A549 (cell line): ENCODE data around the gene PIK3R6.

Source experiments
- CBX2 ChIP-seq: fragments of 200-600 bp; sonication (generic); IDR thresholded peaks from 2 replicates; pipeline ENCODE4 v1.6.1; 2016; ENCODE audit warnings: low read depth, mild to moderate bottlenecking, borderline replicate concordance
- CHD4 ChIP-seq: fragments of 200-600 bp; sonication (generic); IDR thresholded peaks from 2 replicates; pipeline ENCODE4 v1.6.1; 2016; ENCODE audit warnings: antibody characterized with exemption, mild to moderate bottlenecking, borderline replicate concordance
- JUN ChIP-seq, 2 experiments: fragments of >200 bp; sonication (Bioruptor Twin); formaldehyde crosslinking; IDR thresholded peaks; 2 replicates in 1 of 2; 3 replicates in 1 of 2; pipeline ENCODE4 v1.6.1; 2016 to 2017
- JUNB ChIP-seq: fragments of >200 bp; sonication (Bioruptor Twin); formaldehyde crosslinking; IDR thresholded peaks from 2 replicates; pipeline ENCODE4 v1.6.1; 2016
- KDM5A ChIP-seq: fragments of 200-600 bp; sonication (generic); IDR thresholded peaks from 2 replicates; pipeline ENCODE4 v1.6.1; 2016; ENCODE audit warnings: antibody characterized with exemption, mild to moderate bottlenecking
- NR3C1 ChIP-seq: fragments of >200 bp; sonication (Bioruptor Twin); formaldehyde crosslinking; IDR thresholded peaks from 3 replicates; pipeline ENCODE4 v1.6.1; 2017
- PHF8 ChIP-seq: fragments of 200-600 bp; sonication (generic); IDR thresholded peaks from 2 replicates; pipeline ENCODE4 v1.6.1; 2016; ENCODE audit warnings: low read depth, mild to moderate bottlenecking, antibody characterized with exemption, moderate library complexity, borderline replicate concordance
- POLR2A ChIP-seq: IDR thresholded peaks from 2 replicates; pipeline ENCODE4 v1.6.1; 2012; ENCODE audit warnings: mild to moderate bottlenecking, low read length
- RAD21 ChIP-seq, 2 experiments: fragments of >200 bp in 1 of 2; sonication (Bioruptor Twin) in 1 of 2; formaldehyde crosslinking in 1 of 2; IDR thresholded peaks in 1 of 2; conservative IDR thresholded peaks in 1 of 2; 2 replicates in 1 of 2; 3 replicates in 1 of 2; pipeline ENCODE4 v1.6.1; 2012 to 2018; ENCODE audit warnings: inconsistent platforms in 1 of 2
- USF2 ChIP-seq: fragments of 450-650 bp; IDR thresholded peaks from 2 replicates; pipeline ENCODE4 v1.6.1; 2014; ENCODE audit warnings: antibody characterized with exemption
- ZNF302 ChIP-seq: fragments of 250-450 bp; sonication (Bioruptor Pico); IDR thresholded peaks from 2 replicates; pipeline ENCODE4 v1.9.0; 2021; ENCODE audit warnings: inconsistent platforms, mild to moderate bottlenecking, moderate library complexity
- TF ChIP-seq, protein P1 (sequence below): fragments of >200 bp; sonication (Bioruptor Twin); formaldehyde crosslinking; IDR thresholded peaks from 3 replicates; pipeline ENCODE4 v1.5.1; 2016
- TF ChIP-seq, protein P2 (sequence below): fragments of 200-600 bp; sonication (generic); IDR thresholded peaks from 2 replicates; pipeline ENCODE4 v1.6.1; 2016; ENCODE audit warnings: antibody characterized with exemption, mild to moderate bottlenecking, moderate library complexity
- TF ChIP-seq, protein P3 (sequence below): IDR thresholded peaks from 2 replicates; pipeline ENCODE4 v1.6.1; 2012

DNA sequence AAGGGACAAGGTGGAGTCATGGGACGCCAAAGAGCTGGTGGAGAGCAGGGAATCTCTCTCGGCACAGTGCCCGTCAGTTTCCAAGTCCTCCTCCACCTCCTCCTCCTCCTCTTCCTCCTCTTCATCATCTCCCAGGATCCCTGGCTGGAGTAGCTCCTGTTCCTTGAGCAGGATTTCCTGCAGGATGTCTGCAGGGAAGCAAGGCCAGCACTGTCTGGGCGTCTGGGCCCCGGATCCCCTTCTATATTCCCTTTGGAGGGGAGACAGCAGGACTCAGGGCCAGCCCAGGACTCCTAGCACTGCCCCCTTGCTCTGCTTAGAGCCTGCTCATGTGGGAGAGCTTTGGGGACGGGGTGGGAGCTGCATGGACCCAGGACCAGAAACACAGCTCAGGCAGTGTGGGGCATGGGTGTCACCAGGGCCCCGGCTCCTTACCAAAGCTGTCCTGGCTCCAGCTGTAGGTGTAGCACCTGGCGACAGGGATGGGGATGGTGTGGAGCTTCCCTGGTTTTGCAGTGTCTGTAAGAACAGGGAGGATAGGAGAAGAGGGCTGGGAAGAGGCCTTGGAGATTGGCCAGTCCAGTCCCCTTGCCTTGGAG, 21.3 kb upstream of the PIK3R6 start:
- TF ChIP-seq, protein P1, sequence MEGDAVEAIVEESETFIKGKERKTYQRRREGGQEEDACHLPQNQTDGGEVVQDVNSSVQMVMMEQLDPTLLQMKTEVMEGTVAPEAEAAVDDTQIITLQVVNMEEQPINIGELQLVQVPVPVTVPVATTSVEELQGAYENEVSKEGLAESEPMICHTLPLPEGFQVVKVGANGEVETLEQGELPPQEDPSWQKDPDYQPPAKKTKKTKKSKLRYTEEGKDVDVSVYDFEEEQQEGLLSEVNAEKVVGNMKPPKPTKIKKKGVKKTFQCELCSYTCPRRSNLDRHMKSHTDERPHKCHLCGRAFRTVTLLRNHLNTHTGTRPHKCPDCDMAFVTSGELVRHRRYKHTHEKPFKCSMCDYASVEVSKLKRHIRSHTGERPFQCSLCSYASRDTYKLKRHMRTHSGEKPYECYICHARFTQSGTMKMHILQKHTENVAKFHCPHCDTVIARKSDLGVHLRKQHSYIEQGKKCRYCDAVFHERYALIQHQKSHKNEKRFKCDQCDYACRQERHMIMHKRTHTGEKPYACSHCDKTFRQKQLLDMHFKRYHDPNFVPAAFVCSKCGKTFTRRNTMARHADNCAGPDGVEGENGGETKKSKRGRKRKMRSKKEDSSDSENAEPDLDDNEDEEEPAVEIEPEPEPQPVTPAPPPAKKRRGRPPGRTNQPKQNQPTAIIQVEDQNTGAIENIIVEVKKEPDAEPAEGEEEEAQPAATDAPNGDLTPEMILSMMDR: no peak; the same call in 1 of the 3 replicates
- TF ChIP-seq PHF8: no peak
- no peak for TF ChIP-seq JUN (IDR thresholded peaks at IDR 0.05)
- TF ChIP-seq RAD21 (conservative IDR thresholded peaks at IDR 0.05 in 1 of 2, IDR thresholded peaks at IDR 0.05 in 1 of 2): no peak; a peak in 1 of 5 replicates
- TF ChIP-seq NR3C1: no peak
- TF ChIP-seq POLR2A: no peak
- TF ChIP-seq, protein P2, sequence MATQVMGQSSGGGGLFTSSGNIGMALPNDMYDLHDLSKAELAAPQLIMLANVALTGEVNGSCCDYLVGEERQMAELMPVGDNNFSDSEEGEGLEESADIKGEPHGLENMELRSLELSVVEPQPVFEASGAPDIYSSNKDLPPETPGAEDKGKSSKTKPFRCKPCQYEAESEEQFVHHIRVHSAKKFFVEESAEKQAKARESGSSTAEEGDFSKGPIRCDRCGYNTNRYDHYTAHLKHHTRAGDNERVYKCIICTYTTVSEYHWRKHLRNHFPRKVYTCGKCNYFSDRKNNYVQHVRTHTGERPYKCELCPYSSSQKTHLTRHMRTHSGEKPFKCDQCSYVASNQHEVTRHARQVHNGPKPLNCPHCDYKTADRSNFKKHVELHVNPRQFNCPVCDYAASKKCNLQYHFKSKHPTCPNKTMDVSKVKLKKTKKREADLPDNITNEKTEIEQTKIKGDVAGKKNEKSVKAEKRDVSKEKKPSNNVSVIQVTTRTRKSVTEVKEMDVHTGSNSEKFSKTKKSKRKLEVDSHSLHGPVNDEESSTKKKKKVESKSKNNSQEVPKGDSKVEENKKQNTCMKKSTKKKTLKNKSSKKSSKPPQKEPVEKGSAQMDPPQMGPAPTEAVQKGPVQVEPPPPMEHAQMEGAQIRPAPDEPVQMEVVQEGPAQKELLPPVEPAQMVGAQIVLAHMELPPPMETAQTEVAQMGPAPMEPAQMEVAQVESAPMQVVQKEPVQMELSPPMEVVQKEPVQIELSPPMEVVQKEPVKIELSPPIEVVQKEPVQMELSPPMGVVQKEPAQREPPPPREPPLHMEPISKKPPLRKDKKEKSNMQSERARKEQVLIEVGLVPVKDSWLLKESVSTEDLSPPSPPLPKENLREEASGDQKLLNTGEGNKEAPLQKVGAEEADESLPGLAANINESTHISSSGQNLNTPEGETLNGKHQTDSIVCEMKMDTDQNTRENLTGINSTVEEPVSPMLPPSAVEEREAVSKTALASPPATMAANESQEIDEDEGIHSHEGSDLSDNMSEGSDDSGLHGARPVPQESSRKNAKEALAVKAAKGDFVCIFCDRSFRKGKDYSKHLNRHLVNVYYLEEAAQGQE: no peak
- TF ChIP-seq KDM5A: no peak
- no peak for TF ChIP-seq JUNB
- TF ChIP-seq, protein P3, sequence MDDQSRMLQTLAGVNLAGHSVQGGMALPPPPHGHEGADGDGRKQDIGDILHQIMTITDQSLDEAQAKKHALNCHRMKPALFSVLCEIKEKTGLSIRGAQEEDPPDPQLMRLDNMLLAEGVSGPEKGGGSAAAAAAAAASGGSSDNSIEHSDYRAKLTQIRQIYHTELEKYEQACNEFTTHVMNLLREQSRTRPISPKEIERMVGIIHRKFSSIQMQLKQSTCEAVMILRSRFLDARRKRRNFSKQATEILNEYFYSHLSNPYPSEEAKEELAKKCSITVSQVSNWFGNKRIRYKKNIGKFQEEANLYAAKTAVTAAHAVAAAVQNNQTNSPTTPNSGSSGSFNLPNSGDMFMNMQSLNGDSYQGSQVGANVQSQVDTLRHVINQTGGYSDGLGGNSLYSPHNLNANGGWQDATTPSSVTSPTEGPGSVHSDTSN: no peak
- no peak for TF ChIP-seq USF2
- no peak for TF ChIP-seq ZNF302 (CRISPR knock-in tag)
- no peak for TF ChIP-seq CHD4
- no peak for TF ChIP-seq CBX2
